ENCODE data around the gene MANSC1.

The MANSC1 gene

GRCh38 chr12:12349711-12350665 lies at the start of gene MANSC1:
Gene MANSC1 (minus strand): TSS chr12:12350242. CDS start chr12:12343314, 6,928 bp downstream.
- DNase-seq, result peak; percentile 48
- in situ Hi-C loops (cut with HindIII; ENCODE audit: low pct_ligation_motif_present, low pct_unique_long_range_greater_than_20kb, low sequenced_read_pairs), result loop anchor here (25.0 kb wide), 2 partner anchors 263 to 763 kb away; no protein-coding TSS in a partner anchor

GRCh38 chr12:12399161-12399560 lies 49.1 kb upstream of the MANSC1 start:
- in situ Hi-C loops (cut with HindIII; ENCODE audit: low pct_ligation_motif_present, low pct_unique_long_range_greater_than_20kb, low sequenced_read_pairs), result no loop called here
- no peak for DNase-seq

GRCh38 chr12:12398026-12398859 lies 48.2 kb upstream of the MANSC1 start:
- in situ Hi-C loops (cut with HindIII; ENCODE audit: low pct_ligation_motif_present, low pct_unique_long_range_greater_than_20kb, low sequenced_read_pairs), result no loop called here
- DNase-seq, result peak; percentile 42

GRCh38 chr12:12397184-12397583 lies 47.1 kb upstream of the MANSC1 start:
- in situ Hi-C loops (cut with HindIII; ENCODE audit: low pct_ligation_motif_present, low pct_unique_long_range_greater_than_20kb, low sequenced_read_pairs), result no loop called here
- no peak for DNase-seq

GRCh38 chr12:12396694-12397093 lies 46.7 kb upstream of the MANSC1 start:
- in situ Hi-C loops (cut with HindIII; ENCODE audit: low pct_ligation_motif_present, low pct_unique_long_range_greater_than_20kb, low sequenced_read_pairs), result no loop called here
- DNase-seq, result no peak

- in situ Hi-C loops (cut with HindIII; ENCODE audit: low pct_ligation_motif_present, low pct_unique_long_range_greater_than_20kb, low sequenced_read_pairs), result no loop called here
- DNase-seq, result no peak
Measured at GRCh38 chr12:12393171-12393570, 43.1 kb upstream of the MANSC1 start.

- DNase-seq, result no peak
- in situ Hi-C loops (cut with HindIII; ENCODE audit: low pct_ligation_motif_present, low pct_unique_long_range_greater_than_20kb, low sequenced_read_pairs), result no loop called here
Measured at GRCh38 chr12:12392413-12392812, 42.4 kb upstream of the MANSC1 start.

- in situ Hi-C loops (cut with HindIII; ENCODE audit: low pct_ligation_motif_present, low pct_unique_long_range_greater_than_20kb, low sequenced_read_pairs), result no loop called here
Measured at GRCh38 chr12:12387501-12387900, 37.5 kb upstream of the MANSC1 start.

GRCh38 chr12:12384571-12385340 lies 34.7 kb upstream of the MANSC1 start:
- DNase-seq, result no peak
- in situ Hi-C loops (cut with HindIII; ENCODE audit: low pct_ligation_motif_present, low pct_unique_long_range_greater_than_20kb, low sequenced_read_pairs), result no loop called here

More at GRCh38 chr12:12387501-12387900, 37.5 kb upstream of the MANSC1 start:
- DNase-seq, result peak; percentile 31

GRCh38 chr12:12381982-12382381 lies 31.9 kb upstream of the MANSC1 start:
- no peak for DNase-seq
- in situ Hi-C loops (cut with HindIII; ENCODE audit: low pct_ligation_motif_present, low pct_unique_long_range_greater_than_20kb, low sequenced_read_pairs), result no loop called here

GRCh38 chr12:12380949-12381593 lies 31.0 kb upstream of the MANSC1 start:
- in situ Hi-C loops (cut with HindIII; ENCODE audit: low pct_ligation_motif_present, low pct_unique_long_range_greater_than_20kb, low sequenced_read_pairs), result no loop called here
- no peak for DNase-seq

- in situ Hi-C loops (cut with HindIII; ENCODE audit: low pct_ligation_motif_present, low pct_unique_long_range_greater_than_20kb, low sequenced_read_pairs), result no loop called here
- no peak for DNase-seq
Measured at GRCh38 chr12:12379831-12380730, 30.0 kb upstream of the MANSC1 start.

GRCh38 chr12:12378616-12379015 lies 28.6 kb upstream of the MANSC1 start:
- no peak for DNase-seq
- in situ Hi-C loops (cut with HindIII; ENCODE audit: low pct_ligation_motif_present, low pct_unique_long_range_greater_than_20kb, low sequenced_read_pairs), result no loop called here

- in situ Hi-C loops (cut with HindIII; ENCODE audit: low pct_ligation_motif_present, low pct_unique_long_range_greater_than_20kb, low sequenced_read_pairs), result no loop called here
Measured at GRCh38 chr12:12376646-12377448, 26.8 kb upstream of the MANSC1 start.

GRCh38 chr12:12372946-12373722 lies 23.1 kb upstream of the MANSC1 start:
- no peak for DNase-seq
- in situ Hi-C loops (cut with HindIII; ENCODE audit: low pct_ligation_motif_present, low pct_unique_long_range_greater_than_20kb, low sequenced_read_pairs), result no loop called here

More at GRCh38 chr12:12376646-12377448, 26.8 kb upstream of the MANSC1 start:
- peak; percentile 90 for DNase-seq

All from ACHN (cell line).